Cardiac atrium fibroblast (primary cell): Measurements from ENCODE around the gene TM4SF4. TPM values are rescaled to one million over a fixed set of nuclear protein-coding genes. Genes with fewer than 3 reads are reported as not detected.

Experiments
- total RNA-seq: library from RNA; depleted of rRNA; stranded (reverse); fragments of >200 nt; gene quantifications from 2 replicates; pipeline ENCODE4 v1.2.3, GENCODE V29; 2015

Gene TM4SF4, protein sequence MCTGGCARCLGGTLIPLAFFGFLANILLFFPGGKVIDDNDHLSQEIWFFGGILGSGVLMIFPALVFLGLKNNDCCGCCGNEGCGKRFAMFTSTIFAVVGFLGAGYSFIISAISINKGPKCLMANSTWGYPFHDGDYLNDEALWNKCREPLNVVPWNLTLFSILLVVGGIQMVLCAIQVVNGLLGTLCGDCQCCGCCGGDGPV
- not detected in 2 replicates for total RNA-seq

DNA sequence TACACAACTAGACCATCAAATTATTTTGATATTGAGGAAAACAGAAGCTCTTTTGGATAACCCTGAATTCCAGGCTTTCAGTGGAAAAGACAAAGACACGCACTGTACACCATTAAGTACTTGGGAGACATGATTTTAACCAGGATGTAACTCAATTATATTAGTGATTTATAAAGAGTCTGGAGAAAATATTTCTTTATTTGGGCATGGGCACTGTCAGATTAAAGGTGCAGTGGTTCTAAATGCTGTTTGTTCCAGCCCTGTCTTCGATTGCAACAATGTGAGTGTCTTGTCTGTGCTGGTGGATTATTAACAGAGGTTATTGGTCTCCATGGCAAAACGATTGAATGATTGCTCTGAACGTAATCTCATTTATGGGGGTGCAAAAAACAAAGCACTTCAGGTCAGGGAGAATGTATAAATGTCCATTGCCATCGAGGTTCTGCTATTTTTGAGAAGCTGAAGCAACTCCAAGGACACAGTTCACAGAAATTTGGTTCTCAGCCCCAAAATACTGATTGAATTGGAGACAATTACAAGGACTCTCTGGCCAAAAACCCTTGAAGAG, at the start of gene TM4SF4:
Gene TM4SF4 (plus strand): TSS at position 448 of the 568 bp plus-strand sequence. CDS start 181 bp downstream, outside the sequence.

Other genes starting within 250 kb of the TM4SF4 start
- gene TM4SF18, start 141.1 kb upstream of the TM4SF4 start, total RNA-seq = 0.36 and 2.4 TPM in 2 replicates
- gene TM4SF1, start 97.0 kb upstream of the TM4SF4 start, total RNA-seq = 760 and 799 TPM in 2 replicates
- gene WWTR1, start 183.3 kb downstream of the TM4SF4 start, total RNA-seq = 44.2 and 74.7 TPM in 2 replicates